ENCODE results near the gene MSL2.
A peak's percentile ranks its signal among the peaks of the same experiment; 100 is the strongest.
"Not testable (repeated sequence)": the region's sequence is repeated elsewhere in the genome, so short reads cannot be mapped to it uniquely, and the experiment has no call there.

Gene MSL2

GRCh38 chr3:136196064-136196400, at the start of gene MSL2:
TSS of gene MSL2 (minus strand) at chr3:136196335. CDS start at chr3:136195113, 1,222 bp downstream.
- DNase-seq, result no peak

DNA sequence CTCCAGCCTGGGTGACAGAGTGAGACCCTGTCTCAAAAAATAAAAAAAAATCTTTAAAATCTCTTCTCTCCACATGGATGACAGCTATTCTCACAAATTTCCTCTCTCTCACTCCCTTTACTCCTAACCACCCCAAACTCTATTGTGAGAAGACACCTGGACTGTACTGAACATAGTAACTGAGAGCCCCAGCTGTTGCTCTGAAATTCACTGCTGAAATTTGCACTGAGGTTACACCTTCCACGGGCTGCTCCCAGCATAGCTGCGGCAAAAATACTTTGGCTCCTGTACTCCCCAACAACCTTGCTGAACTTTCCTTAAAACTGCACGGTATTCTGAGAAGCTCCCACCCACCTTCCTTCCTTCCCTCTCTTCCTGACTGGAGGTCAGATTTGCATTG, 49.6 kb upstream of the MSL2 start:
- no peak for DNase-seq

- no peak for DNase-seq
These were observed 43.0 kb upstream of the MSL2 start for GRCh38 chr3:136239094-136239493.

DNA sequence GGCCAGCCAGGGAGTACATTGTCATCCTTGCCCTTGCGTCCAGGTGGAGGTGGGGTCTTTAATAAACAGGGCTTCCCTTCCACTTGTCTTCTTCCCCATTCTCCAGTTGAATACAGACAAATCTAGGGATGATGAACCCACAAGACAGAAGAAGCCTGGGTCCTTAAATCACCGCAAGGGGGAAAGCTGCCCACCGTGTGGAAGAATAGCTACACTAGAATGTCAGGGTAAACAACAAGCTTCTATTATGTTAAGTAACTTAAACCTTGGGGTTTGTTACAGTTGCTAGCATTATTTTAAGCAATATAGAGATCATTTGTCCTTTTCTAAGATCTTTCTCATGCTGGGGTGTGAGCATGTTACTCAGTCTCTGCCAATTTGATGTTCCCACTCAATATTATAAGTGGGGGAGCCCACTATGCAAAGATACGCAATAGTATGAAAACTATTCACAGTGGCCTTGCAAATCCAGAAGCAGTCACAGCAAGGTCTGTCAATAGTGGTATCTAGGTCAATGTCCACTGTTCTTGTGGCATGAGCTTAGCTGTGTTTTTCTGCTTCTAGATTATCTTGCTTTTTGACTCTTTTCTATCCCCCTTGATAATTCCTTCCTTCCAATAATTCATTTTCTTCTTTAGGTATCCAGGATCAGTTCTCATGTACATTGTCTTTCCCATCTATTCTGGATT, 42.0 kb upstream of the MSL2 start:
- DNase-seq, result no peak

GRCh38 chr3:136237103-136237502, 41.0 kb upstream of the MSL2 start:
- DNase-seq, result no peak

GRCh38 chr3:136236109-136236508, 40.0 kb upstream of the MSL2 start:
- no peak for DNase-seq

DNA sequence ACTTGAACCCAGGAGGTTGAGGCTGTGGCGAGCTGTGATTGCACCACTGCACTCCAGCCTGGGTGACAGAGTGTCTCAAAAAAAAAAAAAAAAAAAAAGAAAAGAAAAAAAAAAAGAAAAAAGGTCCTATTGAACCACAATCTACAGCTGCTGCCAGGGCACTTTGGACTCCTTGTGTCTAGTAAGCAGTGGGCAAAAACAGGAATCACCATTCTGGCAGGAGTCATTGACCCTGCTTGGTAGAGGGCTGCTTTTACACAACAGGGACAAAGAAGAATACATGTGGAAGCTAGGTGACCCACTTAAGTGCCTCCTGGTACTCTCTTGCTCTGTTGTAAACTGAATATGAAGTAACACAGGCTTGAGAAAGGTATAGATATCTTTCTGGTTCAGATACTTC, 39.4 kb upstream of the MSL2 start:
- DNase-seq, result no peak

- DNase-seq, result no peak
These were observed 36.3 kb upstream of the MSL2 start for GRCh38 chr3:136232413-136232812.

- not testable (repeated sequence) for DNase-seq
These were observed 26.6 kb upstream of the MSL2 start for GRCh38 chr3:136222746-136223145.

- peak; percentile 28 for DNase-seq
These were observed 15.4 kb upstream of the MSL2 start for GRCh38 chr3:136211547-136211946.

DNA sequence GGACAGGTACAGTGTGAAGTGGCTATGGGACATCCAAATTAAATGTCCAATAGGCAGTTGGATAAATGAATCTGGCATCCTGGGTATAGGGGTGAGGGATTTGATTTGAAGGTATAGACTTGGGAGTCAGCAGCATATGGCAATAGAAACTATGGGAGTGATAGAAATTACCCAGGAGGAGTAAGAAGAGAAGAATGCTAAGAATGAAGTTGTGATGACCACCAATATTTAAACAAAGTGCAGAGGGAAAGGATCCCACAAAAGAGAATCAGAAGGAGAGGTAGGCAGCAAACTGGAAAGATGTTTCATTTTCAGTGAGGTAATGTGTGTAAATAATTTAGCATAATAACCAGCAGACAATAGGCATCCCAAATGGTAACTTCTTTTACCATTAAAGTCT, 13.8 kb upstream of the MSL2 start:
- no peak for DNase-seq

GRCh38 chr3:136207489-136208115, 11.5 kb upstream of the MSL2 start:
- no peak for DNase-seq

GRCh38 chr3:136199219-136199618, 3.1 kb upstream of the MSL2 start:
- not testable (repeated sequence) for DNase-seq

- not testable (repeated sequence) for DNase-seq
These were observed 2.4 kb upstream of the MSL2 start for GRCh38 chr3:136198462-136199078.

DNA sequence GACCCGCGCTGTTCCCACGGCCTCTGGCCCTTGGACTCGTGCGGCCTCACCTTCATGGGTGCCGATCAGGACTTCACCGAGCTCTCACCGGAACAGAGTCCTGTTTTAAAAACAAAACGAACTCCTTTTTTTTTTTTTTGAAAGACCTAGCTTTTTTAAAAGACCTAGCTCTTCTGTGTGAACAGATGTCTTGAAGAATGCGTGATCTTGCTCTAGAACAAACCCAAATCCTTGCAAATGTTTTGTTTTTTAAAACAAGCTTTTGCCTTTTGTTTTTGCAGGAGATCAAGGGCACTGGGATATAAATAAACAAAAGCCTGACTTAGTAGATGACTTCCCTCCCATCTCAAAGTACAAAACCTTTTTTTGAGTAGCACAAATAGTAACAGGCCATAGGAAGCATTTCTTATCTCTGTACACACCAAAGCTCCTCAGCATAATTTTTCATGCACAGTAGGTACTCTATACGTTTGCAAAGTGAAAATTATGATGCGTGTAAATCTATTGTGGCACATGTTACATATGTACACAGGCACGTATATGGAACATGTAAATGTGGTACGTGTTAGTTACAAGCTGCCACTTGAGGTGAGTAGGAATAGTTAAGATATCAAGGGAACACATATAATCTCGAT, 1.1 kb upstream of the MSL2 start:
- peak; percentile 73 for DNase-seq

GRCh38 chr3:136196401-136197158, 445 bp upstream of the MSL2 start:
- peak; percentile 99 for DNase-seq

GRCh38 chr3:136195258-136196063, 674 bp downstream of the MSL2 start:
- DNase-seq, result peak; percentile 91

- DNase-seq, result peak; percentile 67
These were observed 1.5 kb downstream of the MSL2 start for GRCh38 chr3:136194409-136195257.

DNA sequence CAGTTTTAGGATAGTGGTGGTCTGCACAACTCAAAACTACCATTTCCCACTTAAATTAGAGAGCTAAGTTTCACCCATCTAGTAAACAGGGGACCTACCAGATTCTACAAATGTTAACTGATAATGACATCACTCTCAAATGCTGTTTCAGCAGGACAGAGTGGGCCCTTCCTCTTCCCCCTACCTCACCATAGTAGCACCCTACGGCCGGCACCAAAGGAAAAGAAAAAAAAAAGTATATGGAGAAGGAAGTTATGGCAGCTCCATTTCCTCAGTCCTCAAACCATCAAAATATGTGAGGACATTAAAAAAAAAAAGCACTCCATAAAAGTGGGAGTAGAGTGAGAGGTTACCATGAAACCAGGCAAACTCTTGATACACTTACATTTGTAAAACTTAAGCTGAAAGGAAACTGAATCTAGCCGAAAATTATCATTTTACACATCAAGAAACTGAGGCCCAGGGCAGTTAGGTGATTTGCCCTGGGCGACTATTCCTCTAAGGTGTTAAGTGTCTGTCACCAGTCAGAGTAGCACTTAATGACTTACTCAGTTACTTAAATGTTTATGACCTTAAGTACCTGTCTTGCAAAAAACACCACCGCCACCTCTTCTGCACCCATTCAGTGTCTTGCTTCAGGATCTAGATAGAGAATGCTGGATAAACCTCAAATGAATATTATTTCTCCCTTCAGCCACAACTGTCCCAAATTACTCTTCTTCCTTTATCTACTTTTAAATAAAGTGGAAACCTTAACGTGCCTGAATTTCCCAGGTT, 2.7 kb downstream of the MSL2 start:
- DNase-seq, result peak; percentile 62

DNA sequence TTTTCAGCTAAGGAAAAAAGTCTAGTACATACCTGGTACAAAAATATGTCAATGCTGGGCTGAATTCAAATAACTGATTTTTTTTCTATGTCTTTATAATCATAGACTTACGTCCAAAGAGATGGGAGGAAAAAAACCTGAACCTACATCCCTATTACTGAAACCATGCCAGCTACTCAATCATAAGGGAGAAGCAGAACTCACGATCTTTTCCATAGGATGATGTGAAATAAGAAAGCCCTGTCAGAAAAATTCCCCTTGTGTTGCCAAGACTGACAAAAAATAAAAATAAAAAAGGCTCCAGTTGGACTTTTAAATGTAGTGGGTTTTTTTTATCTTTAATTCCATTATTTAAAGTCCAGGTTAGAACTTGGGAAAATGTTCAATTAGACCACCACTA, 3.3 kb downstream of the MSL2 start:
- DNase-seq, result peak; percentile 29
